ENCODE data around the gene NT5DC1. TPM values are rescaled to one million over a fixed set of nuclear protein-coding genes. Genes with fewer than 3 reads are reported as not detected.

NT5DC1 gene
- total RNA-seq, 1 donor from 2014 or later, result 3.4 TPM

- peak; percentile 89 for DNase-seq (ENCODE audit: low read depth)
- Histone ChIP-seq H3K4me3 (ENCODE audit: low read depth, low read length) (no peak overlapping the region), H3K36me3 (ENCODE audit: control insufficient read depth, insufficient read depth, low read length) (no peaks in the 10 kb centered on the region), H3K27me3 (ENCODE audit: control insufficient read depth, insufficient read depth, low read length) (no peaks in the 10 kb centered on the region)
- TF ChIP-seq CTCF (IDR thresholded peaks at IDR 0.05; ENCODE audit: insufficient read depth, low read length, severe bottlenecking), result no peak
- FAIRE-seq, result peak; percentile 23
Measured at GRCh38 chr6:116210750-116211425, 110.2 kb downstream of the NT5DC1 start.

- no peak for TF ChIP-seq CTCF (IDR thresholded peaks at IDR 0.05; ENCODE audit: insufficient read depth, low read length, severe bottlenecking)
Measured at GRCh38 chr6:116214681-116215080, 114.0 kb downstream of the NT5DC1 start.

GRCh38 chr6:116215414-116215813 is 114.8 kb downstream of the NT5DC1 start:
- no peak for FAIRE-seq
- no peak overlapping the region for H3K4me3 ChIP-seq (ENCODE audit: low read depth, low read length)
- no peak for TF ChIP-seq CTCF (IDR thresholded peaks at IDR 0.05; ENCODE audit: insufficient read depth, low read length, severe bottlenecking)
- no peaks in the 10 kb centered on the region for H3K36me3 ChIP-seq (ENCODE audit: control insufficient read depth, insufficient read depth, low read length)
- no peaks in the 10 kb centered on the region for H3K27me3 ChIP-seq (ENCODE audit: control insufficient read depth, insufficient read depth, low read length)
- peak; percentile 82 for DNase-seq (ENCODE audit: low read depth)

More at GRCh38 chr6:116214681-116215080, 114.0 kb downstream of the NT5DC1 start:
- H3K36me3 ChIP-seq (ENCODE audit: control insufficient read depth, insufficient read depth, low read length), result no peaks in the 10 kb centered on the region
- no peak overlapping the region for H3K4me3 ChIP-seq (ENCODE audit: low read depth, low read length)
- no peaks in the 10 kb centered on the region for H3K27me3 ChIP-seq (ENCODE audit: control insufficient read depth, insufficient read depth, low read length)
- DNase-seq (ENCODE audit: low read depth) (no peak), FAIRE-seq (no peak)

- peaks cover 2% of the 10 kb centered on the region for H3K36me3 ChIP-seq (ENCODE audit: control insufficient read depth, insufficient read depth, low read length)
- DNase-seq (ENCODE audit: low read depth), result peak; percentile 58
- no peak for FAIRE-seq
- no peaks in the 10 kb centered on the region for H3K27me3 ChIP-seq (ENCODE audit: control insufficient read depth, insufficient read depth, low read length)
- no peak overlapping the region for H3K4me3 ChIP-seq (ENCODE audit: low read depth, low read length)
- TF ChIP-seq CTCF (IDR thresholded peaks at IDR 0.05; ENCODE audit: insufficient read depth, low read length, severe bottlenecking), result peak; percentile 40
Measured at GRCh38 chr6:116217069-116217468, 116.4 kb downstream of the NT5DC1 start.

- no peak overlapping the region for H3K4me3 ChIP-seq (ENCODE audit: low read depth, low read length)
- FAIRE-seq (no peak), DNase-seq (ENCODE audit: low read depth) (peak; percentile 46)
- peaks cover 2% of the 10 kb centered on the region for H3K36me3 ChIP-seq (ENCODE audit: control insufficient read depth, insufficient read depth, low read length)
- peak; percentile 16 for TF ChIP-seq CTCF (IDR thresholded peaks at IDR 0.05; ENCODE audit: insufficient read depth, low read length, severe bottlenecking)
- H3K27me3 ChIP-seq (ENCODE audit: control insufficient read depth, insufficient read depth, low read length), result no peaks in the 10 kb centered on the region
Measured at GRCh38 chr6:116218172-116218633, 117.5 kb downstream of the NT5DC1 start.

GRCh38 chr6:116218866-116219265 is 118.2 kb downstream of the NT5DC1 start:
- no peak for DNase-seq (ENCODE audit: low read depth)
- FAIRE-seq, result no peak
- peaks cover 2% of the 10 kb centered on the region for H3K36me3 ChIP-seq (ENCODE audit: control insufficient read depth, insufficient read depth, low read length)
- no peak overlapping the region for H3K4me3 ChIP-seq (ENCODE audit: low read depth, low read length)
- TF ChIP-seq CTCF (IDR thresholded peaks at IDR 0.05; ENCODE audit: insufficient read depth, low read length, severe bottlenecking), result no peak
- H3K27me3 ChIP-seq (ENCODE audit: control insufficient read depth, insufficient read depth, low read length), result no peaks in the 10 kb centered on the region
